Measurements from ENCODE around the gene ARHGAP36. TPM values are rescaled to one million over a fixed set of nuclear protein-coding genes. Genes with fewer than 3 reads are reported as not detected.

Gene ARHGAP36, protein sequence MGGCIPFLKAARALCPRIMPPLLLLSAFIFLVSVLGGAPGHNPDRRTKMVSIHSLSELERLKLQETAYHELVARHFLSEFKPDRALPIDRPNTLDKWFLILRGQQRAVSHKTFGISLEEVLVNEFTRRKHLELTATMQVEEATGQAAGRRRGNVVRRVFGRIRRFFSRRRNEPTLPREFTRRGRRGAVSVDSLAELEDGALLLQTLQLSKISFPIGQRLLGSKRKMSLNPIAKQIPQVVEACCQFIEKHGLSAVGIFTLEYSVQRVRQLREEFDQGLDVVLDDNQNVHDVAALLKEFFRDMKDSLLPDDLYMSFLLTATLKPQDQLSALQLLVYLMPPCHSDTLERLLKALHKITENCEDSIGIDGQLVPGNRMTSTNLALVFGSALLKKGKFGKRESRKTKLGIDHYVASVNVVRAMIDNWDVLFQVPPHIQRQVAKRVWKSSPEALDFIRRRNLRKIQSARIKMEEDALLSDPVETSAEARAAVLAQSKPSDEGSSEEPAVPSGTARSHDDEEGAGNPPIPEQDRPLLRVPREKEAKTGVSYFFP
- total RNA-seq (not detected), polyA plus RNA-seq (not detected)
- long read RNA-seq, donor 1 = 0 reads
- long read RNA-seq, donor 2 = 0 reads
- long read RNA-seq, donor 3 = 0 reads
- long read RNA-seq, donor 4 = 0 reads
- long read RNA-seq, donor 5, partial matches to known transcripts = 0 of 1 reads
- long read RNA-seq, donor 5, other reads (novel, unspliced or antisense) = 0 of 1 reads

DNA sequence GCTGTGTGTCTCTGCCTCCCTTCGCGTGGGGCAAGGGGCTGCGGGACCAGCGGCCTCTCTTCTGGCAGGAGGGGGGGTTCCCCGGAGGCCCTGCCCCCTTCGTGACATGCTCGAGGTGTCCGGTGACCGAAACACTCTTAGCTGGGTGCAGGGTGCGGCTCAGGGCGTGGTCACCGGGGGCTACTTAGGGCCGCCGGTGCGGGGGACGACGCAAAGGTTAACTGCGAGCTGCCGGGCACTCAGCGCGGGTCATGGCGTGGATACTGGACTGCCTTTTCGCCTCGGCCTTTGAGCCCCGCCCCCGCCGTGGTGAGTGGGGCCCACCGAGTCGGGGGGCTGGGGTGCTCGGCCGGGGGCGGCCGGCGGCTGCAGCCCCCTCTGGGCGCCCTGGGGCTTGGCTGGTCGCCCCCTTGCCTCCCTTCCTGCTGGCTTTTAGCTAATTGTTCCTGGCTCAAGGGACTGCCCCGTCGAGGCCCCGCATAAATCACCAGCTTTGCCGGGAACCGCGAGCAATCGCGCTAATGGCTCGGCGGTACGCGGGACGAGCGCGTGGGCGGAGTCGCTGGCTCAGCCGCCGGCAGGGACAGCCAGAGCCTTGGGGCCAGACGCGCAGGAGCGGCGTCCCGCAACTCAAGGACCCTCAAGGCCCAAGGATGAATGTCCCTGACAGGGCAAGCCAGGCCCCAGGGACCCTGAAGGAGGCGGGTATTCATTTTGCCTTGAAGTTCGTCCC, at the start of gene ARHGAP36:
Gene ARHGAP36, plus strand, starts transcription at position 211 of the 733 bp plus-strand sequence. CDS start 23,320 bp downstream, outside the sequence.
- Histone ChIP-seq H3K9ac (ENCODE audit: insufficient read depth in 1 of 2, low read length in 2 of 2) (no peak within 1 kb of the TSS), H3K27ac (ENCODE audit: low read depth in 1 of 2, low read length in 1 of 2) (no peak within 1 kb of the TSS), H3K4me3 (no peak within 1 kb of the TSS), H3K4me1 (ENCODE audit: control insufficient read depth in 5 of 5, insufficient read depth in 5 of 5, low read length in 5 of 5) (no peaks in the 10 kb centered on the region), H3K9me3 (ENCODE audit: control insufficient read depth in 4 of 4, insufficient read depth in 3 of 4, low read length in 3 of 4) (no peaks in the 10 kb centered on the region), H3K27me3 (ENCODE audit: control insufficient read depth in 3 of 3, insufficient read depth in 3 of 3, low read length in 2 of 3) (peaks cover 12 to 74% (median 26%) of the 10 kb centered on the region in 3 donors), H3K36me3 (ENCODE audit: control insufficient read depth in 4 of 4, insufficient read depth in 4 of 4, low read length in 4 of 4) (no peaks in the 10 kb centered on the region)
- WGBS, 2 donors = 3 to 30% methylated on average over 36 to 62 of the region's 62 CpGs
- peak in 2 of 3 donors; percentile 13 to 20 for DNase-seq
- ATAC-seq (ENCODE audit: insufficient read depth, low FRiP score) = no peak
- TF ChIP-seq, protein P1, sequence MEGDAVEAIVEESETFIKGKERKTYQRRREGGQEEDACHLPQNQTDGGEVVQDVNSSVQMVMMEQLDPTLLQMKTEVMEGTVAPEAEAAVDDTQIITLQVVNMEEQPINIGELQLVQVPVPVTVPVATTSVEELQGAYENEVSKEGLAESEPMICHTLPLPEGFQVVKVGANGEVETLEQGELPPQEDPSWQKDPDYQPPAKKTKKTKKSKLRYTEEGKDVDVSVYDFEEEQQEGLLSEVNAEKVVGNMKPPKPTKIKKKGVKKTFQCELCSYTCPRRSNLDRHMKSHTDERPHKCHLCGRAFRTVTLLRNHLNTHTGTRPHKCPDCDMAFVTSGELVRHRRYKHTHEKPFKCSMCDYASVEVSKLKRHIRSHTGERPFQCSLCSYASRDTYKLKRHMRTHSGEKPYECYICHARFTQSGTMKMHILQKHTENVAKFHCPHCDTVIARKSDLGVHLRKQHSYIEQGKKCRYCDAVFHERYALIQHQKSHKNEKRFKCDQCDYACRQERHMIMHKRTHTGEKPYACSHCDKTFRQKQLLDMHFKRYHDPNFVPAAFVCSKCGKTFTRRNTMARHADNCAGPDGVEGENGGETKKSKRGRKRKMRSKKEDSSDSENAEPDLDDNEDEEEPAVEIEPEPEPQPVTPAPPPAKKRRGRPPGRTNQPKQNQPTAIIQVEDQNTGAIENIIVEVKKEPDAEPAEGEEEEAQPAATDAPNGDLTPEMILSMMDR (IDR thresholded peaks at IDR 0.05; ENCODE audit: control extremely low read depth, extremely low read depth) = no peak

DNA sequence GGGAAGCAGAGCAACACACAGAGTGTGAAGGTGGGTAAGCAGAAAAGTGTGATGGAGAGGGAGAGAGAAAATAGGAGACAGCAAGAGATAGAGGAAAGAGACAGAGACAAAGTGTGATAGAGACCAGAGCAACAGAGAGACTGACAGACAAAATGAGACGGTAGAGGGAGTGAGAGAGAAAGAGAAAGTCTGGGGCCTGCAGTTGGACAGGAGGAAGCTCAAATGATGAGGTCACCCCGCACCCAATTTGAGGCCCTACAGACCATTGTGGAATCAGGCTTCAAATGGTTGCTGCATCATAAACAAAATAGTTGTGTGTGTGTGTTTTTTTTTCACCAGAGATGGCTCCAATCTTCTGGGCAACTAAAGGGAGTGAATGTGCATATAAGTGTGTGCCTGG, 48.0 kb upstream of the ARHGAP36 start:
- Histone ChIP-seq H3K9me3 (ENCODE audit: control insufficient read depth in 4 of 4, insufficient read depth in 3 of 4, low read length in 3 of 4) (no peaks in the 10 kb centered on the region), H3K27ac (ENCODE audit: low read depth in 1 of 2, low read length in 1 of 2) (no peak overlapping the region), H3K27me3 (ENCODE audit: control insufficient read depth in 3 of 3, insufficient read depth in 3 of 3, low read length in 2 of 3) (peaks cover 8 to 19% (median 17%) of the 10 kb centered on the region in 3 donors), H3K36me3 (ENCODE audit: control insufficient read depth in 4 of 4, insufficient read depth in 4 of 4, low read length in 4 of 4) (no peaks in the 10 kb centered on the region), H3K9ac (ENCODE audit: insufficient read depth in 1 of 2, low read length in 2 of 2) (no peak overlapping the region), H3K4me1 (ENCODE audit: control insufficient read depth in 5 of 5, insufficient read depth in 5 of 5, low read length in 5 of 5) (no peaks in the 10 kb centered on the region), H3K4me3 (no peak overlapping the region)
- TF ChIP-seq, protein P1 (IDR thresholded peaks at IDR 0.05; ENCODE audit: control extremely low read depth, extremely low read depth) = no peak
- 57 to 80% methylated on average over 2 of the region's 2 CpGs for WGBS, 2 donors
- DNase-seq (no peak), ATAC-seq (ENCODE audit: insufficient read depth, low FRiP score) (no peak)

DNA sequence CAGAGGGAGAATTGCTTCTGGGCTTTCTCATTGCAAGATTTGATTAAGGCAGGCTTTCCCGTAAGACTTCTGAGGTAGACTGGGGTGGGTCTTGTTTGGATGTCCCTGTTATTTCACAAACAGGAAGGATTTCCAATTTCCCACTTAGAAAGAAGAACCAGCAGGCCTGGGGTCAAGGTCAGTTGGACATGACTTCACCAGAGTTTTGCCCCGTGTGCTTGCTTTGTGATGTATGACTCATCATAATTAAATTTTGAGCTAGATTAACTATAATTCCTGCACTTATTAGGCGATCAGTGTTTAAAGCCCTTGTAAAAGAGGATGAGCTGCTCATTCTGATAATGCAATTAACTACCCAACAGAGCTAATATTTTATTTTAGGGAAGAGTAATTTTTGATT, 32.8 kb upstream of the ARHGAP36 start:
- ATAC-seq (ENCODE audit: insufficient read depth, low FRiP score) (no peak), DNase-seq (no peak)
- Histone ChIP-seq H3K4me3 (no peak overlapping the region), H3K9me3 (ENCODE audit: control insufficient read depth in 4 of 4, insufficient read depth in 3 of 4, low read length in 3 of 4) (peaks cover 0 to 2% (median 0%) of the 10 kb centered on the region in 4 donors), H3K36me3 (ENCODE audit: control insufficient read depth in 4 of 4, insufficient read depth in 4 of 4, low read length in 4 of 4) (no peaks in the 10 kb centered on the region), H3K27me3 (ENCODE audit: control insufficient read depth in 3 of 3, insufficient read depth in 3 of 3, low read length in 2 of 3) (peaks cover 0 to 23% (median 13%) of the 10 kb centered on the region in 3 donors), H3K4me1 (ENCODE audit: control insufficient read depth in 5 of 5, insufficient read depth in 5 of 5, low read length in 5 of 5) (no peaks in the 10 kb centered on the region), H3K27ac (ENCODE audit: low read depth in 1 of 2, low read length in 1 of 2) (no peak overlapping the region), H3K9ac (ENCODE audit: insufficient read depth in 1 of 2, low read length in 2 of 2) (no peak overlapping the region)
- TF ChIP-seq, protein P1 (IDR thresholded peaks at IDR 0.05; ENCODE audit: control extremely low read depth, extremely low read depth) = no peak
- WGBS, 2 donors = 52 to 79% methylated on average over 3 of the region's 3 CpGs
